GM12878 (cell line): ENCODE measurements around the gene NR2C2AP. TPM values are rescaled to one million over a fixed set of nuclear protein-coding genes. Genes with fewer than 3 reads are reported as not detected.

Source experiments
- ATAC-seq: fragments of 200-7000 bp; cut with Tn5 transposase; 3 replicates; pipeline ENCODE4 v1.9.1; 2020; ENCODE audit warnings: mild to moderate bottlenecking, moderate library complexity
- BruUV-seq: library from RNA; stranded (reverse); fragments of 400-500 nt; replicated peaks from 2 replicates; lab custom pipeline; 2021; lab: Mats Ljungman, UMichigan
- CTCF ChIA-PET: fragments of 300-600 bp; sonication (Branson Sonifier 250); formaldehyde crosslinking; extraction: SDS; loops from one replicate; lab custom pipeline; 2021; ENCODE audit warnings: inconsistent platforms; lab: Yijun Ruan, JAX
- POLR2A ChIA-PET: fragments of 350-600 bp; formaldehyde crosslinking; extraction: SDS; loops from one replicate; lab custom pipeline; 2021; ENCODE audit warnings: inconsistent platforms; lab: Charles Lee
- RAD21 ChIA-PET: fragments of 300-600 bp; sonication (Branson Sonifier 250); formaldehyde crosslinking; loops from one replicate; lab custom pipeline; 2023; ENCODE audit warnings: antibody characterized with exemption; ENCODE audit not compliant: unreplicated experiment; lab: Charles Lee
- SMC1A ChIA-PET: fragments of 300-600 bp; sonication (Branson Sonifier 250); formaldehyde crosslinking; loops from one replicate; lab custom pipeline; 2023; ENCODE audit not compliant: unreplicated experiment, uncharacterized antibody; lab: Charles Lee
- DNase-seq: peaks from one replicate; pipeline ENCODE4 v3.0.0-alpha.2; 2011; ENCODE audit warnings: low read depth, low spot score
- FAIRE-seq: peaks from 3 replicates; lab custom pipeline; 2011; peaks lifted over from hg19 to GRCh38; lab: Jason Lieb, UNC
- H2AFZ ChIP-seq: 2 replicates; pipeline ENCODE4 v1.6.0; 2011; ENCODE audit warnings: low read depth, low read length, control low read depth; ENCODE audit not compliant: control insufficient read depth
- H3K27ac ChIP-seq: 2 replicates; pipeline ENCODE4 v1.5.1; 2011; ENCODE audit warnings: control low read depth; ENCODE audit not compliant: control insufficient read depth, insufficient read depth
- H3K27me3 ChIP-seq, 2 experiments: replicated peaks in 1 of 2; 2 replicates each; pipeline versions ENCODE4 v1.6.0 to v1.6.1; 2011; ENCODE audit warnings: low read length in 1 of 2; ENCODE audit not compliant: control insufficient read depth in 2 of 2, insufficient read depth in 2 of 2
- H3K36me3 ChIP-seq, 2 experiments: 2 replicates each; pipeline ENCODE4 v1.5.1; 2011; ENCODE audit warnings: low read length in 1 of 2; ENCODE audit not compliant: control insufficient read depth in 2 of 2, insufficient read depth in 2 of 2
- H3K4me1 ChIP-seq: 2 replicates; pipeline ENCODE4 v1.6.1; 2011; ENCODE audit warnings: mild to moderate bottlenecking, low read length, moderate library complexity, mixed read lengths; ENCODE audit not compliant: control insufficient read depth, insufficient read depth
- H3K4me2 ChIP-seq: 2 replicates; pipeline ENCODE4 v1.6.0; 2011; ENCODE audit warnings: control low read depth; ENCODE audit not compliant: control insufficient read depth, insufficient read depth
- H3K4me3 ChIP-seq: fragments of 200-600 bp; sonication (generic); 2 replicates; pipeline ENCODE4 v1.5.1; 2016
- H3K79me2 ChIP-seq: 2 replicates; pipeline ENCODE4 v1.6.0; 2011; ENCODE audit warnings: low read length; ENCODE audit not compliant: control insufficient read depth, insufficient read depth
- H3K9ac ChIP-seq: 2 replicates; pipeline ENCODE4 v1.8.0; 2011; ENCODE audit warnings: low read length, control low read depth, mixed read lengths; ENCODE audit not compliant: control insufficient read depth, insufficient read depth
- H3K9me3 ChIP-seq: replicated peaks from 3 replicates; pipeline ENCODE4 v1.5.1; 2011; ENCODE audit warnings: mild to moderate bottlenecking, low read length; ENCODE audit not compliant: control insufficient read depth, insufficient read depth
- H4K20me1 ChIP-seq: 2 replicates; pipeline ENCODE4 v1.6.0; 2011; ENCODE audit not compliant: control insufficient read depth, insufficient read depth
- BMI1 ChIP-seq: fragments of 450-650 bp; IDR thresholded peaks from 2 replicates; pipeline ENCODE4 v1.6.1; 2016; ENCODE audit warnings: mild to moderate bottlenecking, moderate library complexity, borderline replicate concordance
- CEBPB ChIP-seq, 2 experiments: fragments of 150-350 bp in 1 of 2; IDR thresholded peaks; 2 replicates each; pipeline ENCODE4 v1.6.1; 2012 to 2014; ENCODE audit warnings: low read depth in 2 of 2, low read length in 2 of 2, borderline replicate concordance in 1 of 2, inconsistent platforms in 1 of 2
- EP300 ChIP-seq, 2 experiments: fragments of 150-350 bp in 1 of 2; IDR thresholded peaks; 2 replicates each; pipeline ENCODE4 v1.6.1; 2011 to 2012; ENCODE audit warnings: low read depth in 2 of 2, low read length in 2 of 2, borderline replicate concordance in 1 of 2, improper control_type of control experiment in 1 of 2, inconsistent platforms in 1 of 2; ENCODE audit not compliant: control insufficient read depth in 1 of 2
- JUND ChIP-seq: IDR thresholded peaks from 2 replicates; pipeline ENCODE4 v1.6.1; 2012; ENCODE audit warnings: low read depth, mild to moderate bottlenecking, low read length, improper control_type of control experiment, moderate library complexity
- PAX5 ChIP-seq: IDR thresholded peaks from 2 replicates; pipeline ENCODE4 v1.6.1; 2011; ENCODE audit warnings: low read depth, low read length, borderline replicate concordance
- PML ChIP-seq: IDR thresholded peaks from 2 replicates; pipeline ENCODE4 v1.6.1; 2012; ENCODE audit warnings: low read length, inconsistent platforms
- RUNX3 ChIP-seq: IDR thresholded peaks from 2 replicates; pipeline ENCODE4 v1.6.1; 2012; ENCODE audit warnings: low read length, inconsistent platforms
- SIN3A ChIP-seq: IDR thresholded peaks from 2 replicates; pipeline ENCODE4 v1.6.1; 2012; ENCODE audit warnings: low read depth, low read length, improper control_type of control experiment
- SUPT20H ChIP-seq: IDR thresholded peaks from 2 replicates; pipeline ENCODE4 v1.6.1; 2011; ENCODE audit warnings: low read depth, mild to moderate bottlenecking, low read length, moderate library complexity, borderline replicate concordance; ENCODE audit not compliant: control insufficient read depth
- TCF3 ChIP-seq: IDR thresholded peaks from 2 replicates; pipeline ENCODE4 v1.6.1; 2012; ENCODE audit warnings: low read depth, mild to moderate bottlenecking, low read length, borderline replicate concordance; ENCODE audit not compliant: insufficient read depth
- ZBED1 ChIP-seq: IDR thresholded peaks from 2 replicates; pipeline ENCODE4 v1.6.1; 2016; ENCODE audit warnings: borderline replicate concordance
- ZNF217 ChIP-seq: fragments of 450-650 bp; IDR thresholded peaks from 2 replicates; pipeline ENCODE4 v1.6.1; 2017; ENCODE audit warnings: antibody characterized with exemption, mild to moderate bottlenecking
- WGBS: methylation state at CpG from one replicate; pipeline ENCODE4 v1.1.6; 2016; ENCODE audit warnings: low lambda C conversion rate; ENCODE audit not compliant: insufficient replicate concordance, insufficient coverage; ENCODE audit errors: missing lambda C conversion rate; 5-methylcytosine and 5-hydroxymethylcytosine counted together
- in situ Hi-C: fragments of 300-500 bp; cut with MboI; formaldehyde crosslinking; loops from 9 replicates; pipeline ENCODE4 v1.14.3; 2018; ENCODE audit warnings: mixed read lengths
- intact Hi-C: fragments of 100-400 bp; cut with micrococcal nuclease; formaldehyde crosslinking; loops from one replicate; pipeline ENCODE4 v1.14.2; 2022; ENCODE audit not compliant: unreplicated experiment
- polyA plus RNA-seq, 11 experiments: library from polyadenylated mRNA; depleted of rRNA in 4 of 11; unstranded in 6 of 11; stranded (reverse) in 5 of 11; fragments of >200 nt; fragmentation: Nextera tagmentation in 4 of 11; fragmentation: Illumina TruSeq in 1 of 11; extraction: Ambion mirVana in 4 of 11; extraction: Trizol in 1 of 11; gene quantifications; 1 replicate in 1 of 11; 2 replicates in 10 of 11; pipeline versions ENCODE4 v1.2.1 to v1.2.3, GENCODE V29; 2011 to 2016; ENCODE audit warnings: inconsistent platforms in 2 of 11, missing spikeins in 2 of 11, low read depth in 1 of 11
- total RNA-seq, 4 experiments: library from RNA; depleted of rRNA in 3 of 4; stranded (reverse); fragments of >200 nt in 3 of 4; fragmentation: Illumina TruSeq in 1 of 4; extraction: Trizol in 1 of 4; gene quantifications; 2 replicates each; pipeline versions ENCODE4 v1.2.1 to v1.2.3, GENCODE V29; 2013 to 2021
- TF ChIP-seq, protein P1 (sequence below): fragments of 450-650 bp; IDR thresholded peaks from 2 replicates; pipeline ENCODE4 v1.6.1; 2017; ENCODE audit warnings: mild to moderate bottlenecking, low read depth, inconsistent platforms; ENCODE audit not compliant: poor library complexity, severe bottlenecking

The NR2C2AP gene
- total and polyA plus RNA-seq, 10 of the 15 experiments (the other 5 are each of a cell fraction or from before 2014, with no cell fraction given), result 21.5 to 44.8 (median 28.1) TPM

DNA sequence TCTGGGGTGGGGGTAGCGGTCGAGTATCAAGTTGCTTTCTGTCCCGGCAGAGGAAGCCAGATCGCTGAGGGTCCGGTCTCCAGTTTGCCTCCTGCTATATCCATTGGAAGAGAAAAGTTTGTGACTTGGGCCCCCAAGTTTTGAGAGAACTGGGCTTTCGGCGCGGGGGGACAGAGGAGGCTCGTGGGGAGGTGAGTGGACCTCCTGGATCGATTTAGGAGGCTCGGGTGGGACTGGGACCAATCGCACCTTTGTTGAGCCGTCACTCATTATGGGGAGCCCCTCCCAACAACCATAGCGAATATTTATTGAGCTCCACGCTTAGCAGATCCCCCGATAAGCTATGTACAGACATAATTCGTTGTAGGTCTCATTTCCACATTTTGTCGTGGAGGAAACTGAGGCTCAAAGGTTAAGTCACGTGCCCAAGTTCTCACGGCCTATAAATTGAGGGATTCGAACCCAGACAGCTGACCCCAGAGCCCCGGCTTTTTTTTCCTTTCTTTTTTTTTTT is 10.2 kb downstream of the NR2C2AP start (continued):
- TF ChIP-seq RUNX3 (0 out of 2 replicates have a peak, but pooled peaks have one; percentile 9), PML (peak; percentile 41; the same call in 1 of the 2 replicates), SIN3A (no peak)
- TF ChIP-seq, all 136 proteins: peak for 12

DNA sequence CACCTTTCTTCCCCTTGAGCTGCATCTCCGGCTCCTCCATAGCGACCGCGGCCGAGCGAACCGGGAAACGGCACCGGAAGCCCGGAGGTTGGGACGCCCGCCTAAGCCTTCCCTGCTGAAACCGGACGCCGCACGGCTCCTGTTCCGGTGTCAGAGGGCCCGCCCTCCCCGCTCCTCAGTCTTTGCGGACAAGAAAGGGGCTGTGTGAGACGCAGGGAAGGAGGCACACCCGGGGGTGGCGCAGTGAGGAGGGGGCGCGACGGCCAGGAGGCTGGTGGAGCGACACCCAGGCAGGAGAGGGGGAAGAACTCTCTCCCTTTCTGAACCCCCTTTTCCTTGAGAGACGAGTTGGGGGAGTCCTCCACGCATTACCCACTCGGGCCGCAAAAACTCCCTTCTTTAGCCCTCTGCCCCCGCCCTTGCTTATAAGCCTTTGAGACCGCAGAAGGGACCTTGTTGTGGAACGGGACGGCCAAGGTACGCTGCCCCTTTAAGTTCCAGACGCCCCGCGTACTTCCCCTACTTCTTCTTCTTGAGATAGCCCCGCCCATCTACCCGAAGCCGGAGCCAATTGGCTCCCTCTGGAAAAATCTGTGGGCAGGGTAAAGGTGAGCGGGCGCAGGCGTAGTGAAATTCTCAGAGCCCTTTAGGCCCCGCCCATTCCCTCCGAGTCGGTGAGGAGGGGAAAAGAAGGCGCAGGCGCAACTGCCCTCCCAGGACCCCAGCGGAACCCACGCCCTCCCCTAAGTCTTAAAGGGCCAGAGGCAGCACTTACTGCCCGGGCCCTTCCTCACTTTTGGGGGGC is 10.9 kb downstream of the NR2C2AP start, which contains the start of the genes BORCS8 and RFXANK:
TSS of gene BORCS8 (minus strand) at position 75 of the 805 bp plus-strand sequence. CDS start at position 40, 35 bp downstream.
TSS of gene RFXANK (plus strand) at position 181 of the 805 bp plus-strand sequence. CDS start 1,689 bp downstream, outside the sequence.
- ATAC-seq, result peak; percentile 94
- Histone ChIP-seq H3K9ac (peak within 1 kb of the TSS; percentile 98), H3K27me3 (no peaks in the 10 kb centered on the region), H3K27ac (peak within 1 kb of the TSS; percentile 97), H3K4me3 (peak within 1 kb of the TSS; percentile 85), H2AFZ (peak within 1 kb of the TSS; percentile 92), H3K4me2 (peak within 1 kb of the TSS; percentile 98), H3K79me2 (peaks cover 34% of the 10 kb centered on the region), H3K9me3 (no peaks in the 10 kb centered on the region), H3K4me1 (peaks cover 11% of the 10 kb centered on the region), H3K36me3 (peaks cover 5% of the 10 kb centered on the region in 2 experiments; a peak in 3 of 4 replicates), H4K20me1 (no peaks in the 10 kb centered on the region)
- ChIA-PET CTCF (interaction anchor here (0.6 to 2.3 kb wide), 9 partner anchors 11 to 298 kb away, joined by 3 to 13 read pairs (median 3); partner anchors contain the start of genes COPE, DDX49, MEF2B and NR2C2AP), RAD21 (interaction anchor here (0.7 to 2.2 kb wide), 5 partner anchors 10 to 125 kb away, joined by 3 to 15 read pairs (median 4); partner anchors contain the start of gene NR2C2AP), SMC1A (interaction anchor here (1.2 to 2.1 kb wide), 7 partner anchors 8 to 171 kb away, joined by 3 to 12 read pairs (median 5); partner anchors contain the start of gene NR2C2AP), POLR2A (interaction anchor here (0.7 to 3.0 kb wide), 7 partner anchors 10 to 213 kb away, joined by 3 to 25 read pairs (median 7); partner anchors contain the start of genes GATAD2A, MEF2B and NR2C2AP)
- WGBS, result under 1% methylated on average over 50 of the region's 53 CpGs
- peak; percentile 99 for FAIRE-seq
- in situ Hi-C loops (no loop called here), intact Hi-C loops (loop anchor here (2.0 kb wide), 1 partner anchor 129 kb away; the partner anchor contains the start of genes MAU2 and SUGP1)
- no TSS peak for BruUV-seq
- peak; percentile 97 for DNase-seq
- no peak for TF ChIP-seq CEBPB (IDR thresholded peaks at IDR 0.05; ENCODE audit: borderline replicate concordance in 1 of 2, low read depth in 2 of 2, low read length in 2 of 2)
- TF ChIP-seq PAX5, result 0 out of 2 replicates have a peak, but pooled peaks have one; percentile 11
- TF ChIP-seq BMI1, result no peak
- no peak for TF ChIP-seq ZBED1
- TF ChIP-seq ZNF217, result no peak
- no peak for TF ChIP-seq TCF3
- TF ChIP-seq, protein P1, sequence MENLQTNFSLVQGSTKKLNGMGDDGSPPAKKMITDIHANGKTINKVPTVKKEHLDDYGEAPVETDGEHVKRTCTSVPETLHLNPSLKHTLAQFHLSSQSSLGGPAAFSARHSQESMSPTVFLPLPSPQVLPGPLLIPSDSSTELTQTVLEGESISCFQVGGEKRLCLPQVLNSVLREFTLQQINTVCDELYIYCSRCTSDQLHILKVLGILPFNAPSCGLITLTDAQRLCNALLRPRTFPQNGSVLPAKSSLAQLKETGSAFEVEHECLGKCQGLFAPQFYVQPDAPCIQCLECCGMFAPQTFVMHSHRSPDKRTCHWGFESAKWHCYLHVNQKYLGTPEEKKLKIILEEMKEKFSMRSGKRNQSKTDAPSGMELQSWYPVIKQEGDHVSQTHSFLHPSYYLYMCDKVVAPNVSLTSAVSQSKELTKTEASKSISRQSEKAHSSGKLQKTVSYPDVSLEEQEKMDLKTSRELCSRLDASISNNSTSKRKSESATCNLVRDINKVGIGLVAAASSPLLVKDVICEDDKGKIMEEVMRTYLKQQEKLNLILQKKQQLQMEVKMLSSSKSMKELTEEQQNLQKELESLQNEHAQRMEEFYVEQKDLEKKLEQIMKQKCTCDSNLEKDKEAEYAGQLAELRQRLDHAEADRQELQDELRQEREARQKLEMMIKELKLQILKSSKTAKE, result no peak
- no peak for TF ChIP-seq SUPT20H
- peak; percentile 27; the same call in 1 of the 2 replicates for TF ChIP-seq JUND
- no peak for TF ChIP-seq EP300 (IDR thresholded peaks at IDR 0.05; ENCODE audit: borderline replicate concordance in 1 of 2, control insufficient read depth in 1 of 2, low read depth in 2 of 2, low read length in 2 of 2)
